ENCODE results near the gene CRIP2. TPM values are rescaled to one million over a fixed set of nuclear protein-coding genes. Genes with fewer than 3 reads are reported as not detected.

CRIP2 gene
- total and polyA plus RNA-seq, 2 of the 13 experiments (the other 11 are each of a cell fraction or from before 2014, with no cell fraction given) = 31.6 to 37.9 TPM

DNA sequence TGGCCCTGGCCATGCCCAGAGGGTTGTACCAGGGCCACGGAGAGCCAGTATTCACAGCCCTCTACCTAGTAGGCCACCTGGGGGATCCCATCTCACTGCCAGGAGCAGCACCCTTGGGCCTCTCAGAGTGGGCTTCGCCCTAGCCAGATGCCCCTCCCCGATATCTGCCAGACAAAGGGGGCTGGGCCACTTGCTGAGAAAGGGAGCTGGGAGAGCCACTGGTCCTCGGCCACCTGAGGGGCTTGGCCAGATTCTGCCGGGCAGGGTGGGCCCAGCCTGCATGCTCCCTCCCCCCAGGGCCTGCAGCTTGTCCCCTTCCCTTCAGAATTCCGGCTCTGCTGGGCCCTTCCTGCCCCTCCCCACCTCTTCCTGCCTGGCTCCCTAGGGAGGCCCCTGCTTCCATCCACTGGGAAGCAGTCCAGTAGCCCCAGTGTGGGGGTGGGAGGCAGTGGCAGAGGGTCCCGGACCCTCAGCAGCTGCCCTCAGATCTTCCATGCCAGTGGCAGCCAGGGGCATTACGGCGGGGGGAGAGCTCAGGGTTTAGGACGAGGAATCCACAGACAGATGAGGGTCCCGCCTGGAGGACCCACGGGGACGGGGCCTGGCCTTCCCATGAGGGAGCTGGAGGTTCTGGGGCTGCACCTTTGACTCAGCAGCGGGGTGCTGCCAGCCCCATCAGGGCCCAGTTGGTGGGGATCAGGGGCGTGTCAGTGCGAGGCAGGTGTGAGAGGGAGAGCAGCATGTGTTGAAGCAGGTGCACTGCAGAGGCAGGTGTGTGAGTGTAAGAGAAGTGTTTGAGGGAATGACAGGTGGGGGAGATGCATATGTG is 2.4 kb downstream of the CRIP2 start:
- ATAC-seq (no peak), DNase-seq (ENCODE audit: low spot score) (no peak), FAIRE-seq (no peak)
- in situ Hi-C loops (cut with HindIII; ENCODE audit: extremely low pct_ligation_motif_present, low pct_unique_long_range_greater_than_20kb) = no loop called here
- CTCF ChIA-PET (ENCODE audit: low intra/inter-chr PET ratio, low total read pairs) = no interaction called here
- H3K4me1 ChIP-seq (ENCODE audit: insufficient read depth, low read length) = peaks cover 45% of the 10 kb centered on the region
- no peaks in the 10 kb centered on the region for H3K36me3 ChIP-seq (replicated peaks in 1 of 2; ENCODE audit: control insufficient read depth in 1 of 2, insufficient read depth in 2 of 2, low read length in 2 of 2)
- no TSS peak for BruUV-seq (replicated peaks)
- H4K20me1 ChIP-seq (ENCODE audit: insufficient read depth, low read length) = 0 out of 2 replicates have a peak, but pooled peaks cover 2% of the 10 kb centered on the region
- peak overlapping the region; percentile 71 to 83 (median 81) for H3K4me3 ChIP-seq (replicated peaks in 1 of 3; ENCODE audit: insufficient read depth in 1 of 3, low read depth in 2 of 3, low read length in 3 of 3)
- peak overlapping the region; percentile 78 for H3K9ac ChIP-seq (ENCODE audit: insufficient read depth, low read depth, low read length)
- H2AFZ ChIP-seq (ENCODE audit: low read length) = no peak overlapping the region
- H3K27me3 ChIP-seq (ENCODE audit: control insufficient read depth in 1 of 2, insufficient read depth in 2 of 2, low read length in 2 of 2) = peaks cover 0 to 4% of the 10 kb centered on the region in 2 experiments; a peak in 2 of 5 replicates
- 92% methylated on average over 9 of the region's 16 CpGs for WGBS (ENCODE audit: low lambda C conversion rate)
- no peaks in the 10 kb centered on the region for H3K79me2 ChIP-seq (ENCODE audit: insufficient read depth, low read length)
- POLR2A ChIA-PET = interaction anchor here (0.9 to 1.4 kb wide), 4 partner anchors 9 to 176 kb away, joined by 3 to 4 read pairs (median 3); partner anchors contain the start of genes BRF1 and CRIP1
- peak overlapping the region; percentile 82 for H3K27ac ChIP-seq (ENCODE audit: extremely low read length, insufficient read depth, low read length)
- H3K9me3 ChIP-seq (ENCODE audit: low read length) = no peaks in the 10 kb centered on the region
- intact Hi-C loops (cut with micrococcal nuclease; ENCODE audit: unreplicated experiment) = no loop called here
- peak overlapping the region; percentile 99 for H3K4me2 ChIP-seq (ENCODE audit: low read depth, low read length)
- no peak for TF ChIP-seq SNAPC2 (CRISPR knock-in tag; IDR thresholded peaks at IDR 0.05)
- TF ChIP-seq, protein P1, sequence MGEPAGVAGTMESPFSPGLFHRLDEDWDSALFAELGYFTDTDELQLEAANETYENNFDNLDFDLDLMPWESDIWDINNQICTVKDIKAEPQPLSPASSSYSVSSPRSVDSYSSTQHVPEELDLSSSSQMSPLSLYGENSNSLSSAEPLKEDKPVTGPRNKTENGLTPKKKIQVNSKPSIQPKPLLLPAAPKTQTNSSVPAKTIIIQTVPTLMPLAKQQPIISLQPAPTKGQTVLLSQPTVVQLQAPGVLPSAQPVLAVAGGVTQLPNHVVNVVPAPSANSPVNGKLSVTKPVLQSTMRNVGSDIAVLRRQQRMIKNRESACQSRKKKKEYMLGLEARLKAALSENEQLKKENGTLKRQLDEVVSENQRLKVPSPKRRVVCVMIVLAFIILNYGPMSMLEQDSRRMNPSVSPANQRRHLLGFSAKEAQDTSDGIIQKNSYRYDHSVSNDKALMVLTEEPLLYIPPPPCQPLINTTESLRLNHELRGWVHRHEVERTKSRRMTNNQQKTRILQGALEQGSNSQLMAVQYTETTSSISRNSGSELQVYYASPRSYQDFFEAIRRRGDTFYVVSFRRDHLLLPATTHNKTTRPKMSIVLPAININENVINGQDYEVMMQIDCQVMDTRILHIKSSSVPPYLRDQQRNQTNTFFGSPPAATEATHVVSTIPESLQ (CRISPR knock-in tag; conservative IDR thresholded peaks at IDR 0.05) = no peak
- TF ChIP-seq SNAI1 (CRISPR knock-in tag; IDR thresholded peaks at IDR 0.05; ENCODE audit: borderline replicate concordance) = 0 out of 2 replicates have a peak, but pooled peaks have one; percentile 0
- TF ChIP-seq ZFX (CRISPR knock-in tag; IDR thresholded peaks at IDR 0.05; ENCODE audit: low read depth) = no peak
- no peak for TF ChIP-seq NFKBIZ (CRISPR knock-in tag; IDR thresholded peaks at IDR 0.05)
- TF ChIP-seq, protein P2, sequence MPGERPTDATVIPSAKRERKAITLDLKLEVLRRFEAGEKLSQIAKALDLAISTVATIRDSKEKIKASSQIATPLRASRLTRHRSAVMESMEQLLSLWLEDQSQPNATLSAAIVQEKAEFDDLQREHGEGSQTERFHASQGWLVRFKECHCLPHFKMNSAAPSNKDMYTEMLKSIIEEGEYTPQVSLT (CRISPR knock-in tag; IDR thresholded peaks at IDR 0.05; ENCODE audit: borderline replicate concordance, low read depth) = no peak
- TF ChIP-seq ZNF253 (CRISPR knock-in tag; IDR thresholded peaks at IDR 0.05; ENCODE audit: borderline replicate concordance) = no peak
- 0 out of 2 replicates have a peak, but pooled peaks have one; percentile 0 for TF ChIP-seq ZNF768 (CRISPR knock-in tag; IDR thresholded peaks at IDR 0.05)
- 0 out of 2 replicates have a peak, but pooled peaks have one; percentile 56 for TF ChIP-seq ZNF451 (CRISPR knock-in tag; IDR thresholded peaks at IDR 0.05)
- TF ChIP-seq ZNF501 (CRISPR knock-in tag; IDR thresholded peaks at IDR 0.05) = no peak
- TF ChIP-seq ZNF264 (CRISPR knock-in tag; IDR thresholded peaks at IDR 0.05) = no peak
- TF ChIP-seq MATR3 (CRISPR knock-in tag; IDR thresholded peaks at IDR 0.05) = no peak
- TF ChIP-seq FOXA3 (CRISPR knock-in tag; IDR thresholded peaks at IDR 0.05) = no peak
- TF ChIP-seq FOXK2 (IDR thresholded peaks at IDR 0.05) = no peak
- TF ChIP-seq, protein P3, sequence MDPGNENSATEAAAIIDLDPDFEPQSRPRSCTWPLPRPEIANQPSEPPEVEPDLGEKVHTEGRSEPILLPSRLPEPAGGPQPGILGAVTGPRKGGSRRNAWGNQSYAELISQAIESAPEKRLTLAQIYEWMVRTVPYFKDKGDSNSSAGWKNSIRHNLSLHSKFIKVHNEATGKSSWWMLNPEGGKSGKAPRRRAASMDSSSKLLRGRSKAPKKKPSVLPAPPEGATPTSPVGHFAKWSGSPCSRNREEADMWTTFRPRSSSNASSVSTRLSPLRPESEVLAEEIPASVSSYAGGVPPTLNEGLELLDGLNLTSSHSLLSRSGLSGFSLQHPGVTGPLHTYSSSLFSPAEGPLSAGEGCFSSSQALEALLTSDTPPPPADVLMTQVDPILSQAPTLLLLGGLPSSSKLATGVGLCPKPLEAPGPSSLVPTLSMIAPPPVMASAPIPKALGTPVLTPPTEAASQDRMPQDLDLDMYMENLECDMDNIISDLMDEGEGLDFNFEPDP (CRISPR knock-in tag; conservative IDR thresholded peaks at IDR 0.05) = no peak
- TF ChIP-seq ZFYVE20 (CRISPR knock-in tag; IDR thresholded peaks at IDR 0.05; ENCODE audit: borderline replicate concordance, low read depth) = no peak
- TF ChIP-seq ZNF101 (CRISPR knock-in tag; IDR thresholded peaks at IDR 0.05; ENCODE audit: borderline replicate concordance, low read depth) = no peak
- no peak for TF ChIP-seq ZNF75D (CRISPR knock-in tag; IDR thresholded peaks at IDR 0.05; ENCODE audit: borderline replicate concordance)

Measured in HepG2 (cell line).